Endodermal cell (in vitro differentiated cells): ENCODE data around the gene HOXB5. TPM values are rescaled to one million over a fixed set of nuclear protein-coding genes. Genes with fewer than 3 reads are reported as not detected.

Source experiments
- DNase-seq: peaks from one replicate; pipeline ENCODE4 v3.0.0-alpha.2; 2017
- H3K27ac ChIP-seq: 2 replicates; pipeline ENCODE4 v1.5.1; 2013; ENCODE audit warnings: mild to moderate bottlenecking, low read depth, low read length, moderate library complexity
- H3K27me3 ChIP-seq: 2 replicates; pipeline ENCODE4 v1.6.1; 2013; ENCODE audit warnings: mild to moderate bottlenecking, low read length, moderate library complexity; ENCODE audit not compliant: insufficient read depth, control insufficient read depth, poor library complexity, severe bottlenecking
- H3K36me3 ChIP-seq: 2 replicates; pipeline ENCODE4 v1.7.0; 2013; ENCODE audit warnings: mild to moderate bottlenecking, low read length, moderate library complexity; ENCODE audit not compliant: control insufficient read depth, insufficient read depth
- H3K4me1 ChIP-seq: one replicate; pipeline ENCODE4 v1.7.0; 2013; ENCODE audit warnings: low read length; ENCODE audit not compliant: control insufficient read depth, insufficient read depth
- H3K4me3 ChIP-seq: 2 replicates; pipeline ENCODE4 v1.5.1; 2013; ENCODE audit warnings: mild to moderate bottlenecking, low read length, moderate library complexity
- H3K9ac ChIP-seq: 2 replicates; pipeline ENCODE4 v1.6.1; 2013; ENCODE audit warnings: mild to moderate bottlenecking, low read length, moderate library complexity; ENCODE audit not compliant: poor library complexity, severe bottlenecking; ENCODE audit errors: extremely low read depth
- H3K9me3 ChIP-seq: 2 replicates; pipeline ENCODE4 v1.6.1; 2013; ENCODE audit warnings: mild to moderate bottlenecking, low read length, moderate library complexity; ENCODE audit not compliant: control insufficient read depth
- H3K27ac Mint-ChIP-seq: 2 replicates; pipeline ENCODE4 v1.8.0; 2020; ENCODE audit warnings: mixed read lengths
- H3K27me3 Mint-ChIP-seq: 2 replicates; pipeline ENCODE4 v1.8.0; 2021; ENCODE audit warnings: mild to moderate bottlenecking, mixed read lengths; ENCODE audit not compliant: insufficient read depth
- H3K36me3 Mint-ChIP-seq: 2 replicates; pipeline ENCODE4 v1.8.0; 2020; ENCODE audit warnings: low read depth, mixed read lengths
- H3K4me1 Mint-ChIP-seq: 2 replicates; pipeline ENCODE4 v1.8.0; 2020; ENCODE audit warnings: mixed read lengths
- H3K4me3 Mint-ChIP-seq: 2 replicates; pipeline ENCODE4 v1.8.0; 2020; ENCODE audit warnings: mild to moderate bottlenecking, moderate library complexity, mixed read lengths
- H3K9me3 Mint-ChIP-seq: 2 replicates; pipeline ENCODE4 v1.8.0; 2020; ENCODE audit warnings: mild to moderate bottlenecking, mixed read lengths
- WGBS, 2 experiments: methylation state at CpG; one replicate each; pipeline versions ENCODE4 v1.1.5 to v1.1.7; 2013; ENCODE audit warnings: missing lambda C conversion rate in 2 of 2, mixed read lengths in 1 of 2; ENCODE audit not compliant: insufficient coverage in 1 of 2, insufficient read length in 1 of 2; 5-methylcytosine and 5-hydroxymethylcytosine counted together
- total RNA-seq, 2 donors: library from RNA; stranded (reverse); fragmentation: NEBNext Ultra II Directional in 1 of 2; extraction: Animal tissue kit (Norgen Biotek cat#: 25700) in 1 of 2; gene quantifications; 2 replicates in 1 of 2; 3 replicates in 1 of 2; pipeline ENCODE4 v1.2.1, GENCODE V29; 2021
- TF ChIP-seq, protein P1 (sequence below): fragments of 200-600 bp; sonication (generic); conservative IDR thresholded peaks from 2 replicates; pipeline ENCODE4 v1.5.0; 2021; ENCODE audit warnings: antibody characterized with exemption, mild to moderate bottlenecking

HOXB5 gene
- total RNA-seq, 2 donors from 2014 or later, result not detected

DNA sequence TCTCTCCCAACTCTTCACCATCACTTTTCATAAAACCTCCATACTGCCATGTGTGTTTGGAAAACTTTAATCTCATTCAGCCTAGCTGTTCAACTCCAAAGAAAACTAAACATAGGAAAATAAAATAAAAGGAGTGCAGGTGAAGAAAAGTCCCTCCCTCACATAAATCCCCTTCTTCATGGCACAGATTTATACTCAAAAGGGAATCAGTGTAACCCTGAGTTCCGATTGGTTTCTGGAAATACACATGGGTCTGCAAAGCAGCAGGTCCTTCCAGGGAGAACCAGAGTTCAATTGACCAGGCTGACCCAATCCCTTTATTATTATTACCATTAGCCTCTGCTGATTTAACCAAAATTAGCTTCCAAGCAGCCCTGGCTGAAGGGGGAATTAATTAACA is 39.8 kb downstream of the HOXB5 start:
- H3K9me3 Mint-ChIP-seq, result no peaks in the 10 kb centered on the region
- TF ChIP-seq, protein P1, sequence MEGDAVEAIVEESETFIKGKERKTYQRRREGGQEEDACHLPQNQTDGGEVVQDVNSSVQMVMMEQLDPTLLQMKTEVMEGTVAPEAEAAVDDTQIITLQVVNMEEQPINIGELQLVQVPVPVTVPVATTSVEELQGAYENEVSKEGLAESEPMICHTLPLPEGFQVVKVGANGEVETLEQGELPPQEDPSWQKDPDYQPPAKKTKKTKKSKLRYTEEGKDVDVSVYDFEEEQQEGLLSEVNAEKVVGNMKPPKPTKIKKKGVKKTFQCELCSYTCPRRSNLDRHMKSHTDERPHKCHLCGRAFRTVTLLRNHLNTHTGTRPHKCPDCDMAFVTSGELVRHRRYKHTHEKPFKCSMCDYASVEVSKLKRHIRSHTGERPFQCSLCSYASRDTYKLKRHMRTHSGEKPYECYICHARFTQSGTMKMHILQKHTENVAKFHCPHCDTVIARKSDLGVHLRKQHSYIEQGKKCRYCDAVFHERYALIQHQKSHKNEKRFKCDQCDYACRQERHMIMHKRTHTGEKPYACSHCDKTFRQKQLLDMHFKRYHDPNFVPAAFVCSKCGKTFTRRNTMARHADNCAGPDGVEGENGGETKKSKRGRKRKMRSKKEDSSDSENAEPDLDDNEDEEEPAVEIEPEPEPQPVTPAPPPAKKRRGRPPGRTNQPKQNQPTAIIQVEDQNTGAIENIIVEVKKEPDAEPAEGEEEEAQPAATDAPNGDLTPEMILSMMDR, result no peak
- no peak overlapping the region for H3K9ac ChIP-seq
- peaks cover 12% of the 10 kb centered on the region for H3K4me1 Mint-ChIP-seq
- no peak for DNase-seq
- WGBS, 2 experiments, result 25 to 29% methylated on average over 1 of the region's 1 CpG
- no peaks in the 10 kb centered on the region for H3K36me3 ChIP-seq
- H3K27me3 ChIP-seq, result peaks cover 99% of the 10 kb centered on the region
- peak overlapping the region; percentile 73 for H3K4me3 ChIP-seq
- H3K27me3 Mint-ChIP-seq, result peaks cover 99% of the 10 kb centered on the region
- H3K27ac ChIP-seq, result peak overlapping the region; percentile 42
- peaks cover 10% of the 10 kb centered on the region for H3K4me1 ChIP-seq
- no peaks in the 10 kb centered on the region for H3K36me3 Mint-ChIP-seq
- no peak overlapping the region for H3K27ac Mint-ChIP-seq
- no peak overlapping the region for H3K4me3 Mint-ChIP-seq
- H3K9me3 ChIP-seq, result no peaks in the 10 kb centered on the region

DNA sequence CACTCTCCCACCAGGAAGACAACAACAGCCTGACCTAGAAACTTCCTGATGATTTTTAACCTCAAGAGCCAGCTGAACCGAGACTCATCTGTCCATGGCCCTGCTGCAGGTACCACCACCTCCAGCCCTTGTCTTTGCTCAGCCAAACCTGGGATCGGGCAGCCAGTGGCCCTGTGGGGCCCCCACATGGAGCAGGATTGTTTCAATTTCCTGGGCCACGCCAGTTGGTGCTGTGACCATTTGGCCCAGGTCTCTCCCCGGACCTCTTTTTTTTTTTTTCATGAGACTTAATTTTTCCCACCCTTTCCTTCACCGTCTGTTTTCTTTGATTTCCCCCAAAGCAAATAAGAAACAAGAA is 40.4 kb downstream of the HOXB5 start:
- Histone ChIP-seq H3K27ac (peak overlapping the region; percentile 52), H3K9ac (no peak overlapping the region), H3K4me3 (no peak overlapping the region)

DNA sequence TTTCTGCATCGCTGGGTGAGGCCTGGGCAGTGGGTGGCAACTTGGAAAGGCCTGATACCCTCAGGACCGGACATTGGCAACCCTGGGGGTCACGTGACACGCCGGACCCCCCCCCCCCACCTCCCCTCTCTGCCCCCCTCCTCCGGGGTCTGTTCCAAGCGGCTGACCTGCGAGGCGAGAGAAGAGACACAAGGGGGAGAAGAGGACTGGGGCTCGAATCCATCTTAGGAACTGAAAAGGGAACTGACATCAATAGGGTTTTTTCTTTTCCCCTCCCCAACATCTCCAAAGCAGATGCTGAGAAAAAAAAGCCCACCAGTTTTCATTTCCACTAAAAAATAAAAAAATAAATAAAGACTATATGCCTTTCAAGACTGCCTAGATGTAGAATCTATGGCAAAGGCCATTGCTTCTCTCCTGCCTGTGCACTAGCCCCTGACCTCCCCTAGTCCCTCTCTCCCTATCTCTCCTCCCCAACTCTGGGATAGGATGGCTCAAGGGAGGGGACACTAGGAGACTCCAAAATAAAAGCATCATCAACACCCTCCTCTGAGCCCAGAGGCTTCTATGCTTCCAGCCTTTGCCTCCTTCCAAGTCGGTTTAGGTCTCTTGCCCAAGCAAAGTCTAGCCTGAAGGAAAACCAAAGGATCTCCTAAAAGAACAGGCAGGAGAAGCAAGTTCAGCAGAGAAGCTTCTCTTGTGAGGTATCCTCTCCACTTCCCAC is 41.0 kb downstream of the HOXB5 start:
- Mint-ChIP-seq H3K4me3 (no peak overlapping the region), H3K27ac (no peak overlapping the region), H3K36me3 (no peaks in the 10 kb centered on the region), H3K4me1 (peaks cover 16% of the 10 kb centered on the region), H3K27me3 (peaks cover 99% of the 10 kb centered on the region), H3K9me3 (no peaks in the 10 kb centered on the region)
- H3K4me3 ChIP-seq, result no peak overlapping the region
- peaks cover 99% of the 10 kb centered on the region for H3K27me3 ChIP-seq
- no peak overlapping the region for H3K9ac ChIP-seq
- peak overlapping the region; percentile 70 for H3K27ac ChIP-seq
- DNase-seq, result peak; percentile 83
- WGBS, 2 experiments, result 0 to 4% methylated on average over 1 to 3 of the region's 11 CpGs
- TF ChIP-seq, protein P1, result peak; percentile 14
- no peaks in the 10 kb centered on the region for H3K36me3 ChIP-seq
- no peaks in the 10 kb centered on the region for H3K9me3 ChIP-seq
- peaks cover 14% of the 10 kb centered on the region for H3K4me1 ChIP-seq

More for the DNA sequence above, 40.4 kb downstream of the HOXB5 start:
- Mint-ChIP-seq H3K27me3 (peaks cover 99% of the 10 kb centered on the region), H3K36me3 (no peaks in the 10 kb centered on the region), H3K9me3 (no peaks in the 10 kb centered on the region), H3K4me3 (no peak overlapping the region), H3K27ac (no peak overlapping the region), H3K4me1 (peaks cover 16% of the 10 kb centered on the region)
- Histone ChIP-seq H3K27me3 (peaks cover 99% of the 10 kb centered on the region), H3K36me3 (no peaks in the 10 kb centered on the region), H3K4me1 (peaks cover 14% of the 10 kb centered on the region), H3K9me3 (no peaks in the 10 kb centered on the region)
- no peak for DNase-seq
- 11 to 29% methylated on average over 3 to 5 of the region's 5 CpGs for WGBS, 2 experiments
- TF ChIP-seq, protein P1, result no peak
